Endometrial microvascular endothelial cells (primary cell): ENCODE measurements around the gene KCNT2. TPM values are rescaled to one million over a fixed set of nuclear protein-coding genes. Genes with fewer than 3 reads are reported as not detected.

ENCODE experiments used
- in situ Hi-C: cut with HindIII; loops from 2 replicates; pipeline ENCODE4 v1.10.0; 2017; ENCODE audit warnings: low sequenced_read_pairs, low pct_unique_long_range_greater_than_20kb; ENCODE audit errors: inconsistent ontology term
- total RNA-seq: library from RNA; depleted of rRNA; stranded (reverse); fragments of >200 nt; gene quantifications from one replicate; pipeline ENCODE4 v1.2.3, GENCODE V29; 2015; ENCODE audit errors: inconsistent ontology term

KCNT2 gene
- total RNA-seq, 1 donor from 2014 or later, result not detected

DNA sequence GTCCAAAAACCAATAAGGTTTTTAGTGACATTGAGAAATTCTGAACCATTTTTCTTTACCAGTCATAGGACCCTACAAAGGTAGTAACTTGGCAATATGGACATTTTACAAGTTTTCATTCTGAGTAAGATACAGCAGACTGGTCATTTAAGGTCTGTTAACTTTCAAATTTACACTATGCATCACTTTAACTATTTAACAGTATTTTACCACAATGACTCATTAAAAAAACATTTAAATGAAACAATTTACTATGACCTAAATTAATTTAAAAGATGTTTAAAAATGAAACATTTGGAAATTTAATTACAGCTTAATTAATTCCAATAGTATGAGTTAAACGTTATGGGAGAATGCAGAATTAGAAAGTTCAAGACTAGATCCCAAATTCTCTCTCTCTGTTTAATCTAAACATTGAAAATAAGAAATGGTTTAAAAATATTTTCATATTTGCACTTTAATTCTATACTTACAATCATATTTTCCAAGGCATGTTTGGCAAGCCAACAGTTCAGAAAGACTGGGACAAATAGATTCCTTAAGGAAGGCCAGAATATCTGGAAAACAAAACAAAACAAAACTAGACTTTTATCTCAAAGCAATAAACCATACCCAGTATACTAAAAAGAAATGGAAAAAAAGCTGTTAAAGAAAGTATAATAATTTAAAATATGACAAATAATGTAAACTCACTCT, 140.9 kb downstream of the KCNT2 start:
- in situ Hi-C loops, result no loop called here

DNA sequence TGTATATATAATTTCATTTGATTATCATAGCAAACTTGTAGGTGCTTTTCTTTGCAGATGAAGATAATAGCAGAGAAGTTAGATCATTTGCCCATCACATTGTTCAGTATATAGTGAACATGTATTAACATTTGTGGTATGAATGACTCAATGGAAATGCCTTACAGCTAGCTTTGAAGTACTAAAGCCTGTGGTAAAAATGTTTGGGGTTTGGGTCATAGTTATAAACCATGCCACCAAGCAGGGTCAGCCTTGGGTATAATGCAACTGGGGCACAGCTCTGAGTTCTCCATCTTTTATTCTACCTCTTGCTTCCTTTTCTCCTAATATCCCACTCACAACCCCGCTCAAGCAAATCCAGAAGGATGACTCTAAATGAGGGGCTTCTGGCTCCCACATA, 141.6 kb downstream of the KCNT2 start:
- in situ Hi-C loops, result no loop called here

DNA sequence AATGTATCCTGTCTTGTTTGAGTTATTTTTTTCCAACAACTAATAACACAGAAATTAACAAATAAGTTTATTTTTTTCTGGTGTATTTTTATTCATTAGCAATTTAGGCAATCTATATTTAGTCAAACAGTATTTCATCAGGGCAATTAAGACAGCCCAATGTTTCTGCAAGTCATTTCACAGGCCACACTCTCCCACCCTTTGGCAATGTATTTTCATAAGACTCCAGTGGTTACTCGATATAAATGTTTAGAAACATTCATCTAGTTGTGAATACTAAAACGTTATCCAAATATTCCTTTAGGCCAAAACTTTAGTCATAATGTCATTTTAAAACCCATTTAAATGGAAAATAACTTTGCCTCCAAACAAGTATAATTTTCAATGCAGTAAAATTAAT, 142.1 kb downstream of the KCNT2 start:
- in situ Hi-C loops, result no loop called here

DNA sequence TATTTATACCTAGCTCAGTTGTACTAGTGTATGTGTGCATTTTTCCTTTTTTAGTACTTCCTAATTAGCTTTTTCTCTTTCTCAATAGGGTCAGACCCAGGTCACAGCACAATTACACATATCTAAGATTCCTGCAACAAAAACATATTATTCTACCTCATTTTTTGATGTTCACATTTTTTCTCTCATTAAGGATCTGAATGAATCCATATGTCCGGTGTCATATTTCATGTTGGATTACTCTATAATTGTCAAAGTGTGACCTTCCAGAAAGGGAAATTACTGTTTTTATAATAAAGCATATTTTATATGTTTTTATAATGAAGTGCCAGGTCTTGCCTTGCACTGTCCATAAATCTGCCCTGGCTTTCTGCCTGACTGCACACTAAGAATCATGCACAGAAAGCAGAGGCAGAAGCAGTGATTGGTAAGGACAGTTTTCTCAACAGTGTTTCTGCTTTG, 143.7 kb downstream of the KCNT2 start:
- in situ Hi-C loops, result no loop called here

DNA sequence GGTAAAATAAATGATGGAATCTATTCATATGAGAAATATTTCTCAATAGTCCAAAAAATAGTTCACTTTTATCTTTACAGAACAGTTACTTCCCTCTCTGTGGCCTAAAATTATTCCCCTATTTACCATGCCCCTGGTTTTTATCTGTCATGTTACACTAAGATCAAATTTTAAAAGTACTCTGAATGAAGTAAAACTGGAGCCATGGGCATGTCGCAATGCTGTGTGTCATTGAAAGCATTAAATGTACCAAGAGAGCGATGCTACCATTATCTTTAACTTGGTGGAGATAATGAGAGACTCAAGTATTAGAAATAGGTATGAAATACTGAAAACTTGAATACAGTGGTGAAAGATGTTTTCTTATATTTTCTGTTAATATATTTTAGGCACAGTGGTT, 146.2 kb downstream of the KCNT2 start:
- in situ Hi-C loops, result no loop called here

DNA sequence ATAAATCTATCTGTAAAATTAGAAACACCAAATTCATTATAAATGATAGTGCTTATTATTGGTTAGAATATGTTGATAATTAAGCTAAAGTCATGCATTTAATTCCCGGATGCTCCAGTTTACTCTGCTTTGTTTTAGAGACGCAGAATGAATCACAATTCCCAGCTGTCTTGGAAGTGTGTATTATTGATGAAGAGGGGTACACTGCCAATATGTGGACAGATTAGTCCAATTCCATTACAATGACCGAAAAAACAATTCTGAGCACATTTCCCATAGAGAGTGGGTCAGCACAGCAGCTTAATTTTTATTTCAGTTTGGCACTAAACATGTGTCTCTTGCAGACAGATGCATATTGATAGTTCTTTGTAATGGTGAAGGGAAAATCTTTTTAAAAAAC, 146.7 kb downstream of the KCNT2 start:
- in situ Hi-C loops, result no loop called here

DNA sequence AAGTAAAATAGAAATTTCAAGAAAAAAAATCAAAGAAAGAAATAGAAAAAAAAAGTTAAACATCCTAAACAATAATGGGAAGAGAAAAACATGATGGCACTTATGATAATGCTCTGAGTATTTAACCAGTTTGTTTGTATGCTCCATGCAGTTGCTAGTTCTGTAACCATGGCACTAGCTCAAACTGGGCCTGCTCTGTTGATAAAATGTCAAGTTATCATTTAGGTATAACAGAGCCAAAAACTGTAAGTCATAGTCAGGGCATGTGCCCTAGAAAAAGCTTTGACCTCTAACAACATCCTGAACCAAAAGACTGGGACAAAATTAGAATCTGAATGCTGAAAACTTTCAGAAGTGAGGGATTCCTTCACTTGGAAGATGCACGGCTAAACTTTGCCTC, 148.9 kb downstream of the KCNT2 start:
- in situ Hi-C loops, result no loop called here

DNA sequence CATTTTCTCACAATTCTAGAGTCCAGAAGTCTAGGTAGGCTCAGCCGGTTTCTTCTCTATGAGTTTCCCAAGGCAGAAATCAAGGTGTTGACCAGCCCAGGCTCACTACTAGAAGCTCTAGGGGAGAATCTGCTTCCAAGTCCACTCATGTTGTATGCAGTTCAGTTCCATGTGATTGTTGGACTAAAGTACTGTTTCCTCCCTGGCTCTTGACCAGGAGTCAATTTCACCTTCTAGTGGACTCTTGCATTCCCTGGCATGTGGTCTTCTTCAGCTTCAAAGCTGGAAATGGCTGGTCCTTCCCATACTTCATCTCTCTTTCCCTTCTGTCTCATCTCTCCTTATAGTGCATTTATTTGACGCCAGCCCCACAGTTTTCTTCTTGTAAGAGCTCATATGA, 153.4 kb downstream of the KCNT2 start:
- in situ Hi-C loops, result no loop called here

DNA sequence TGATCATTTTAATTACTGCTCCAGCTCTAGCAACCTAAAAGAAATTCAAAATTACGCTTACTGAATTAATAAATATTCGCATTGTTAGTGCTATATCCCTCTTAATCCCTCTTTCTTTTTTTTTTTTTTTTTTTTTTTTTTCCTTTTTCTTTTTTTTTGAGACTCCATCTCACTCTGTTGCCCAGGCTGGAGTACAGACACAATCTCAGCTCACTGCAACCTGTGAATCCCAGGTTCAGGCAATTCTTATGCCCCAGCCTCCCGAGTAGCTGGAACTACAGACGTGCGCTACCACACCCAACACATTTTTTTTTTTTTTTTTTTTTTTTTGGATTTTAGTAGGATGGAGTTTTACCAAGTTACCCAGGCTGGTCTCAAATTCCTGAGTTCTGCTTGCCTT, 157.1 kb downstream of the KCNT2 start:
- in situ Hi-C loops, result no loop called here

DNA sequence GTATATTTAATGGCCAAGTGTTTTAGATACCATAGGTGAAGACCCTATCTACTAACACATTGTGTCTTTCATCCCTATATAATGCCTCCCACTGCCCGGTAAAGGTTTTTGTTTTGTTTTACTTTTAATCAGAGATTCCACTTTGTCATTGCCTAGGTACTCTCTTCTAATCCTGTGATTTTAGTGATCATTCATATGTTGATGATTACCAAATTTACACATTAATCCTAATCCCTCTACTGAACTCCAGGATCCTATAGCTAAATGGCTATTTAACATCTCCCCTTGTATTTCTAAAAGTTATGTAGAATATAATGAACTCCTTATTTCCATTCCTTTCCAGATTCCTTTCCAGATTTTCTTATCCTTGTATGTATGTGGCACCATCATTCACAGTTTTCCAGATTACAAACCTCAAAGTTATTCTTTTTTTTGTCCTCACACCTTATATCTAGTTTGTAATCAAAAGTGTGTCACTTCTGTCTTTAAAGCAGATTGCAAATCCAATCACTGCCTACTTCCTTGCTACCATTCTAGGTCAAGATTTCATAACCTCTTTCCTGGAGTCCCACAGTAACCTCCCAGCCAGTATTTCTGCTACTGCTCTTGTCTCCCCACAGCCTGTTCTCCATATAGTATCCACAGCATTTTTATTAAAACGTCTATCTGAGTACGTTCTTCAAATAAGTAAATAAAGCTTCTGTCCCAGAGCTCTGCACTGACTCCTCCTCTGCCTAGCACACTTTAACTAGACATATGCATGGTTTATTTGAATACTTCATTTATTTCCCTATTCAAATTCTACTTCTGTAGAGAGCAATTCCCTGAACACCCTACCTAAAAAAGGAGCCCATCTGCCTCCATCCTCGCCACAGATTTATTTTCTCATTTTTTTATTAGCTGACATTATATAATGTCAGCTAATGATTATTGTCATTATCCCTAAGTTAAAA, 157.8 kb downstream of the KCNT2 start:
- in situ Hi-C loops, result no loop called here

DNA sequence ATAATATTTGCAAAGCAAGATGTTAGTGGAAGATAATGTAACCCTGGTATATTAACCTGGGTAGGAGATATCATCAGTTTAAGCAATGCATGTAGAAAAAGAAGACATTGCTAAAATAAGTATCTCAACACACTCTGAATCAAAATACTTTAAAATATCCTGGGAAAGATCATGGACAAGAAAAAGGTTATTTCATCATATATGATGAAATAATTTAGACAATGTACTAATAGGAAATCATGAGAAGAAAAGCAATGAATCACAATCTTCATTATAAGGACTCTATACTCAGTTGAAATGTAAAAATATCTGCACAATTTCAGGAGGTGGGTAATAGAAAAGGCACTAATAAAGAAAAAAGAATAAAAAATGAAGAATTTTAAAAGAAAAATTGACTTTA, 158.8 kb downstream of the KCNT2 start:
- in situ Hi-C loops, result no loop called here

DNA sequence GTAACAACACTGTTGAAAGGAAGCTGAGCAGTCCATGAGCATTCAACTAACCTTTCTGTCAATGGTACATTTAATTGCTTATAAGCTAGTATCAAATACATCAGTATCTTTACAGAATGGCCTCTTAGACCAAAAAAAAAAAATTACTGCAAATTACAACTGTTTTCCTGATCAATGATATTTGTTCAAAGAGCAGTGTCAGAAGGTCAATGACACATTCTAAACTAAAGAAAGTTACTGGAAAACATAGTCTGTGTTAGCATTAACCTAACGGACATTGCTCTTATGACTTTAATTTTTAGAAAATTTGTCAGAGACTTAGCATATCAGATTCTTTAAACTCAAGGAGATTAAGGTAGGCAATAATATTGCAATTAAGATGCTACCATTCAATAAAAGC, 162.5 kb downstream of the KCNT2 start:
- in situ Hi-C loops, result no loop called here

DNA sequence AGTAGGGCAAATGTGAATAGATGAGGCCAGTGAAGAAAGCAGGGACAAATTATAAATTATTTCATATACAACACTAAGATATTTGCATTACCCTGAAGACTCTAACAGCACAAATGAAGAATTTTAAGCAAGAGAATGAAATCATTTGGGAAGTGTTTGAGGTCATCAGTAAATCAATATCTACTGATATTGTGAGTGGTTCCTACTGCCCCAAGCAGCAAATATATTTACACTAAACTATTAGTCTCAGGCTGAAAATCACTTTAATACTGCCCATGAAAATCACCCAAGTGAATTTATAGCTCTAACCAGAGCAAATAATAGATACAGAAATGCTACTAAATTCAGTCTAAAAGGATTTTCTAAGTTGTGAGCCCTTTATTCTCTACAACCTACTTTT, 163.6 kb downstream of the KCNT2 start:
- in situ Hi-C loops, result no loop called here

DNA sequence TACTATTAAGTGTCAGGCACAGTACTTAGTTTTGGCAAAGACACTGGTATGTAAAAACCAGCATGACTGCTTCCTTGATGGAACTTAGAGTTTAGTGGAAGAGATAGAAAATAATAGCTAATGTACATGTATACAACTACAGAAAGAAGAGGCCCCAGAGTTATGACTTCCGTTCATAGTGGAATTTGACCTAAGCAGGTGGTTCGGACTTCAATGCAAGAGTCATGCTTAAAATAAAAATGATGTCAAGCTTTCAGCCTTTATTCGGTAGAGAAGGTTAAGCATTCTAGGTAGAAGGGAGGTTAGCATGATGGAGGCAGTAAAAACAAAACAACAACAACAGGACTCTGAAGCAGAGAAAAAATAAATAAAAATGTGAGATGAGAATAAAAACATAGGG, 165.9 kb downstream of the KCNT2 start:
- in situ Hi-C loops, result no loop called here

DNA sequence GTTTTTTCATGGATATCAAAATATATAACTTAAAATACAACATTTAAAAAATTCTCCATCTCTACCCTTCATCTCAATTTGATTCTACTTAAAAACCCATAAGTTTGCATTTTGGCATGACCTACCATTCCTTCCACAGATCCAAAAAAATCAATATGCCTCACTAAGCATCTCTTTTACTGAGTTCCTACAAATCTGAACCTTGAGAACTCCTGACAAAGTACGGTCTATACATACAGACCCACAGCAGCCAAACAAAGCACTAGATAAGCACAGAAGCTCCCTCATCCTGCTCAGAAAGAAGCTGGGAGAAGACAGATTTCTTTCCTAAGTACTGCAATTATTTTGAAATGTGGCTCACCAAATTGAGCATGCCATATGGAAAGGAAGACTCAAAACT, 167.5 kb downstream of the KCNT2 start:
- in situ Hi-C loops, result no loop called here

DNA sequence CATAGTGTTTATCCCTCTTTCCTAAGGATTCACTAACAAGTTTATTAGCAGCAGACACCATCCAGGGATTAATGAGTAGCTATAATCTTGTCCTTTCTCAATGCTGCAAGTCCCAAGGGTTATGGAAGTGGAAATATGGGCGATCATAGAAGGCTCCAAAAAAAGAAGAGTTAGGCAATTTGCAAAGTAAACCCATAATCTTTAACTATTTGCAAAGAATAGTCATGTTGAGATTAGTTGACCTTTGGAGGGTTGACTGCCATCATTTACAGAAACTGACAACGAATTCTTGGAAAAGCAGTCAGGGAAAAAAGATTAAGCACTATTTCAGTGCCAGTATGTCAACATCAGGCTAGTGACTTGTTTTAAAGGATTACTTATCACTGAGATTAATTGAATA, 169.9 kb downstream of the KCNT2 start:
- in situ Hi-C loops, result no loop called here

DNA sequence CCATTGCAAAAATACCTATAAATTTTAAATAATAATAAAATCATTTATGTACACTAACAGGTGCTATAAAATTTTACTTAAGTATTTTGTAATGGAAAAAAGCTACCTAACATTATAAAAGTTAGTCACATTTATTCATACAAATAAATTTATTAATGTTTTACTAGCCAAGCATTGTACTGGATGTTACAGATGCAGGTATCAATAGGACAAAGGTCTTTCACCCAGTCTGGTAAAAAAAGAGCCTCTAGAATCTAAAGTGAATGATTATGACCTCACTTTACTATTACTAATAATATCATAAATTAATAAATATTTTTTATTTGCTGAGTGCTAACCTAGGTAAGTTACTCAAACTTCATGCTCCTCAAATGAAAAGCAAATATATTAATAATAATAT, 170.6 kb downstream of the KCNT2 start:
- in situ Hi-C loops, result no loop called here

DNA sequence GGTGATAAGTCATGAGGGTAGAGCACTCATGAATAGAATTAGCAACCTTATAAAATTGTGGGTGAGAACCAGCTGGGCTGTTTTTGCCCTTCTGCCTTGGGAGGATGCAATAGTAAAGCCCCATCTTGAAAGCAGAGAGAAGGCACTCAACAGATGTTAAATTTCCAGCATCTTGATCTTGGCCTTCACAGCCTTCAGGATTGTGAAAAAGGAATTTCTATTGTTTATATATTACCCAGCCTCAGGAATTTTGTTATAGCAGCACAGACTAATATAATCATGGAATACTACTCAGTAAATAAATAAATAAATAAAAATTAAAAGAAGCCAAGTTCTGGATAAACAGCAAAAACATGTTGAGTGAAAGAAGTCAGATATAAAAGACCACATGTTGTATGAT, 175.2 kb downstream of the KCNT2 start:
- in situ Hi-C loops, result no loop called here

DNA sequence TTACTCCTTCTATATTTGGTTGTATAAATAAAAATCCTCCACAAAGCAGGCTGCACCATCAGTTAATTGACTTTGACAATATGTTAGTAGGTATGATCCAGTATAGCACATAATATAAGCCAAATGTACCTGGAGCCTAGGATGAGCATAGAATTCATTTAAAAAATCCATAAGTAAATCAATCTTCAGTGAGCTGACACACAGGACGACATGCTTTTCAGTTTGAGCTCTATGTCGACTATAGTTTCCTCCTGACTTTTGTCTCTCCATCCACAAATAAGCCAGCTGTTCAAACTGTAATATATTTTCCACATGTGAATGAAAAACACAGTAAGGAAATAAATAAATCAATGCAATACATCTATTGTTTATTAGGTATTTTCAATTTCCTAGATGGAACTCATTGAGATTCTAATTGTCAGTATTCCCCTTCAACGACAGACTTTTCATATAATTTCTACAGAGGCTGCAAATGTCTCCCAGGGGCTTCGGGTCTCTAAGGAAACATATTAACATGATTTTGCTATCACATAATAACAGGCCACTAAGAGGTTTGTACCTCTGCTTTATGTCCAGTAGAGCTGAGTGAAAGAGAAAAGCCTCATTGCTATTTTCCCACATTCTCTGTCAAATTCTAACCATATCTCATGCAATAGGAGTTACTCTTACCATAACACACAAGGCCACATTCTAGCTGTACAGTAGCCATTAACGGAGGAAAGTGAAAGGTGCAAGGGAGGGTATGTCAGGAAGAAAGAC, 180.1 kb downstream of the KCNT2 start:
- in situ Hi-C loops, result no loop called here

DNA sequence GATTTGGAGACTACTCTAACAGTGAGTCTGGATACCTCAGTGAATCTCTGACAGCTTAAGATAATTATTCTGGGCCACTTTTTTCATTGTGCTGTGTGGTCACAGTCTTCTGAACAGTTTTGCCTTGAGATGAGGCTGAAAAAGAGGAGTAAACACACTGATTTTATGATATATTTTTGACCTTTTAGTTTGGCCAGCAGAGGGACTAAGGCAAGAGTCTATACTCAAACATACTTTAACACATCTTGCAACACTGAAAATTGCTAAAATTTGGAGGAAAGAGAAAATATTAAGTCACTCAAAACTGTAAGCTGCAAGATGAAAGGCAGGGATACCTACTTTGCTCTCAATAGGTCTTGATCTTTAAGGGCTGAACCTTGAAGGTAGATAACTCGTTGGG, 182.7 kb downstream of the KCNT2 start:
- in situ Hi-C loops, result no loop called here
